COR-L47 (cell line): Measurements from ENCODE around the gene NEK6.
A peak's percentile ranks its signal among the peaks of the same experiment; 100 is the strongest.

Source experiments
- DNase-seq: peaks from one replicate; lab custom pipeline; 2025; lab: John Stamatoyannopoulos, UW

Gene NEK6

GRCh38 chr9:124257844-124258606, at the start of gene NEK6:
NEK6 (plus strand) TSS chr9:124257949; CDS start chr9:124301965, 44,016 bp downstream.
- DNase-seq, result peak; percentile 4

- DNase-seq, result no peak
Observed at GRCh38 chr9:124208571-124208970, 49.2 kb upstream of the NEK6 start.

- DNase-seq, result no peak
Observed at GRCh38 chr9:124209279-124209678, 48.5 kb upstream of the NEK6 start.

GRCh38 chr9:124209774-124210173, 48.0 kb upstream of the NEK6 start:
- DNase-seq, result no peak

GRCh38 chr9:124210697-124211096, 47.1 kb upstream of the NEK6 start:
- no peak for DNase-seq

- no peak for DNase-seq
Observed at GRCh38 chr9:124212381-124213050, 45.2 kb upstream of the NEK6 start.

- DNase-seq, result no peak
Observed at GRCh38 chr9:124213396-124213795, 44.4 kb upstream of the NEK6 start.

- DNase-seq, result no peak
Observed at GRCh38 chr9:124214116-124214515, 43.6 kb upstream of the NEK6 start.

GRCh38 chr9:124214596-124215367, 43.0 kb upstream of the NEK6 start:
- no peak for DNase-seq

GRCh38 chr9:124215368-124215910, 42.3 kb upstream of the NEK6 start:
- no peak for DNase-seq

- DNase-seq, result no peak
Observed at GRCh38 chr9:124215956-124216355, 41.8 kb upstream of the NEK6 start.

- no peak for DNase-seq
Observed at GRCh38 chr9:124216474-124217176, 41.1 kb upstream of the NEK6 start.

GRCh38 chr9:124217836-124218437, 39.8 kb upstream of the NEK6 start:
- no peak for DNase-seq

GRCh38 chr9:124218438-124218982, 39.2 kb upstream of the NEK6 start:
- no peak for DNase-seq

GRCh38 chr9:124218987-124219461, 38.7 kb upstream of the NEK6 start:
- no peak for DNase-seq

- DNase-seq, result peak; percentile 92
Observed at GRCh38 chr9:124220946-124221451, 36.8 kb upstream of the NEK6 start.

GRCh38 chr9:124221676-124222075, 36.1 kb upstream of the NEK6 start:
- DNase-seq, result no peak

- DNase-seq, result no peak
Observed at GRCh38 chr9:124222109-124222508, 35.6 kb upstream of the NEK6 start.

GRCh38 chr9:124222918-124223720, 34.6 kb upstream of the NEK6 start:
- peak; percentile 15 for DNase-seq

GRCh38 chr9:124225945-124226344, 31.8 kb upstream of the NEK6 start:
- DNase-seq, result no peak
